Measurements from ENCODE around the gene RALGAPA2. TPM values are rescaled to one million over a fixed set of nuclear protein-coding genes. Genes with fewer than 3 reads are reported as not detected.

The RALGAPA2 gene
- polyA plus RNA-seq, 2 of the 4 experiments (the other 2 are of a cell fraction), result 4.0 to 4.7 TPM

- 53% methylated on average over 3 of the region's 3 CpGs for WGBS (ENCODE audit: missing lambda C conversion rate)
- Histone ChIP-seq H3K4me2 (no peak overlapping the region), H3K4me3 (no peak overlapping the region), H3K27ac (no peak overlapping the region), H3K9me3 (no peaks in the 10 kb centered on the region), H3K4me1 (no peaks in the 10 kb centered on the region)
- TF ChIP-seq REST (IDR thresholded peaks at IDR 0.05) (no peak), HOXB13 (CRISPR knock-in tag; IDR thresholded peaks at IDR 0.05; ENCODE audit: low read depth) (no peak), HEYL (CRISPR knock-in tag; IDR thresholded peaks at IDR 0.05) (no peak), NR3C1 (IDR thresholded peaks at IDR 0.05) (no peak), POLR2A (IDR thresholded peaks at IDR 0.05; ENCODE audit: low read length) (no peak), KDM5A (IDR thresholded peaks at IDR 0.05) (no peak), SMC3 (IDR thresholded peaks at IDR 0.05) (no peak), FOXS1 (CRISPR knock-in tag; IDR thresholded peaks at IDR 0.05) (no peak), PHF8 (IDR thresholded peaks at IDR 0.05; ENCODE audit: borderline replicate concordance, low read depth) (no peak), RCOR1 (IDR thresholded peaks at IDR 0.05; ENCODE audit: low read depth, low read length) (no peak), NPAS2 (CRISPR knock-in tag; IDR thresholded peaks at IDR 0.05; ENCODE audit: borderline replicate concordance) (no peak), BCL3 (IDR thresholded peaks at IDR 0.05) (no peak), RFX5 (IDR thresholded peaks at IDR 0.05) (no peak), GATA3 (IDR thresholded peaks at IDR 0.05; ENCODE audit: borderline replicate concordance) (no peak), E2F6 (IDR thresholded peaks at IDR 0.05; ENCODE audit: borderline replicate concordance, low read depth) (no peak), CTCF (IDR thresholded peaks at IDR 0.05) (no peak), MAFK (IDR thresholded peaks at IDR 0.05; ENCODE audit: partially characterized antibody) (no peak)
- FAIRE-seq, result no peak
- CTCF ChIA-PET, result interaction anchor here (0.7 to 3.7 kb wide), 5 partner anchors 8 to 171 kb away, joined by 3 to 27 read pairs (median 5); no protein-coding TSS in a partner anchor
- no peak for ATAC-seq
- POLR2A ChIA-PET, result no interaction called here
- no peak for DNase-seq (ENCODE audit: low read depth in 1 of 2, low spot score in 1 of 2)
Observed at GRCh38 chr20:20663841-20664240, 48.6 kb downstream of the RALGAPA2 start.

- Histone ChIP-seq H3K27ac (no peak overlapping the region), H3K4me3 (no peak overlapping the region), H3K9me3 (no peaks in the 10 kb centered on the region), H3K4me1 (no peaks in the 10 kb centered on the region), H3K4me2 (no peak overlapping the region)
- ATAC-seq (no peak), FAIRE-seq (peak; percentile 65), DNase-seq (ENCODE audit: low read depth in 1 of 2, low spot score in 1 of 2) (no peak)
- POLR2A ChIA-PET, result no interaction called here
- no peak for TF ChIP-seq ESRRA (IDR thresholded peaks at IDR 0.05; ENCODE audit: borderline replicate concordance, low read length)
- TF ChIP-seq MAFK (IDR thresholded peaks at IDR 0.05; ENCODE audit: partially characterized antibody), result peak; percentile 81
- 46% methylated on average over 4 of the region's 4 CpGs for WGBS (ENCODE audit: missing lambda C conversion rate)
- CTCF ChIA-PET, result interaction anchor here (1.0 to 5.0 kb wide), 3 partner anchors 36 to 846 kb away, joined by 3 to 39 read pairs (median 5); no protein-coding TSS in a partner anchor
Observed at GRCh38 chr20:20658871-20659431, 53.5 kb downstream of the RALGAPA2 start.
